Measurements from ENCODE around the gene TSPAN33.
A peak's percentile ranks its signal among the peaks of the same experiment; 100 is the strongest.

Gene TSPAN33

GRCh38 chr7:129144834-129145668 lies 544 bp downstream of the TSPAN33 start:
- TF ChIP-seq CTCF (IDR thresholded peaks at IDR 0.05): peak; percentile 58

GRCh38 chr7:129146237-129146979 lies 1.9 kb downstream of the TSPAN33 start:
- no peak for TF ChIP-seq CTCF (IDR thresholded peaks at IDR 0.05)

- no peak for TF ChIP-seq CTCF (IDR thresholded peaks at IDR 0.05)
Measured at GRCh38 chr7:129147731-129148130, 3.2 kb downstream of the TSPAN33 start.

- no peak for TF ChIP-seq CTCF (IDR thresholded peaks at IDR 0.05)
Measured at GRCh38 chr7:129149511-129149910, 5.0 kb downstream of the TSPAN33 start.

- TF ChIP-seq CTCF (IDR thresholded peaks at IDR 0.05): no peak
Measured at GRCh38 chr7:129150199-129150996, 5.9 kb downstream of the TSPAN33 start.

- no peak for TF ChIP-seq CTCF (IDR thresholded peaks at IDR 0.05)
Measured at GRCh38 chr7:129157651-129158050, 13.1 kb downstream of the TSPAN33 start.

GRCh38 chr7:129159539-129159938 lies 15.0 kb downstream of the TSPAN33 start:
- TF ChIP-seq CTCF (IDR thresholded peaks at IDR 0.05): no peak
